Testis (tissue), 2 donors: ENCODE measurements around the gene LNX2.

Source experiments
- POLR2A ChIP-seq: fragments of 450-650 bp; IDR thresholded peaks from one replicate; pipeline ENCODE4 v1.6.1; 2017; ENCODE audit warnings: antibody characterized with exemption, mild to moderate bottlenecking, moderate library complexity
- TF ChIP-seq, protein P1 (sequence below), 3 experiments: fragments of 450-650 bp in 2 of 3; fragments of 200-600 bp in 1 of 3; sonication (generic) in 1 of 3; IDR thresholded peaks; one replicate each; pipeline ENCODE4 v1.5.1; 2016 to 2019; ENCODE audit warnings: antibody characterized with exemption in 3 of 3, mild to moderate bottlenecking in 2 of 3, moderate library complexity in 1 of 3

- TF ChIP-seq, protein P1, sequence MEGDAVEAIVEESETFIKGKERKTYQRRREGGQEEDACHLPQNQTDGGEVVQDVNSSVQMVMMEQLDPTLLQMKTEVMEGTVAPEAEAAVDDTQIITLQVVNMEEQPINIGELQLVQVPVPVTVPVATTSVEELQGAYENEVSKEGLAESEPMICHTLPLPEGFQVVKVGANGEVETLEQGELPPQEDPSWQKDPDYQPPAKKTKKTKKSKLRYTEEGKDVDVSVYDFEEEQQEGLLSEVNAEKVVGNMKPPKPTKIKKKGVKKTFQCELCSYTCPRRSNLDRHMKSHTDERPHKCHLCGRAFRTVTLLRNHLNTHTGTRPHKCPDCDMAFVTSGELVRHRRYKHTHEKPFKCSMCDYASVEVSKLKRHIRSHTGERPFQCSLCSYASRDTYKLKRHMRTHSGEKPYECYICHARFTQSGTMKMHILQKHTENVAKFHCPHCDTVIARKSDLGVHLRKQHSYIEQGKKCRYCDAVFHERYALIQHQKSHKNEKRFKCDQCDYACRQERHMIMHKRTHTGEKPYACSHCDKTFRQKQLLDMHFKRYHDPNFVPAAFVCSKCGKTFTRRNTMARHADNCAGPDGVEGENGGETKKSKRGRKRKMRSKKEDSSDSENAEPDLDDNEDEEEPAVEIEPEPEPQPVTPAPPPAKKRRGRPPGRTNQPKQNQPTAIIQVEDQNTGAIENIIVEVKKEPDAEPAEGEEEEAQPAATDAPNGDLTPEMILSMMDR (IDR thresholded peaks at IDR 0.05), result no peak
- TF ChIP-seq POLR2A, result no peak
Observed at GRCh38 chr13:27522847-27523246, 97.5 kb downstream of the LNX2 start.
